ENCODE results near the gene ROBO2.
A peak's percentile ranks its signal among the peaks of the same experiment; 100 is the strongest.

The ROBO2 gene

GRCh38 chr3:77605308-77605707, 565.4 kb downstream of the ROBO2 start:
- in situ Hi-C loops (cut with HindIII; ENCODE audit: low pct_ligation_motif_present, low sequenced_read_pairs) = no loop called here
- H3K27ac ChIP-seq = no peak overlapping the region
- DNase-seq = no peak
- no peak for TF ChIP-seq CTCF (IDR thresholded peaks at IDR 0.05; ENCODE audit: low read depth, low read length, missing control alignments)
- H3K36me3 ChIP-seq (replicated peaks) = no peaks in the 10 kb centered on the region
- no peaks in the 10 kb centered on the region for H3K27me3 ChIP-seq (replicated peaks)
- H3K4me3 ChIP-seq (ENCODE audit: low read depth, low read length) = no peak overlapping the region

GRCh38 chr3:77605865-77606264, 566.0 kb downstream of the ROBO2 start:
- DNase-seq = no peak
- in situ Hi-C loops (cut with HindIII; ENCODE audit: low pct_ligation_motif_present, low sequenced_read_pairs) = no loop called here
- Histone ChIP-seq H3K4me3 (ENCODE audit: low read depth, low read length) (no peak overlapping the region), H3K36me3 (replicated peaks) (no peaks in the 10 kb centered on the region), H3K27ac (no peak overlapping the region), H3K27me3 (replicated peaks) (no peaks in the 10 kb centered on the region)
- TF ChIP-seq CTCF (IDR thresholded peaks at IDR 0.05; ENCODE audit: low read depth, low read length, missing control alignments) = no peak

GRCh38 chr3:77606372-77606771, 566.5 kb downstream of the ROBO2 start:
- in situ Hi-C loops (cut with HindIII; ENCODE audit: low pct_ligation_motif_present, low sequenced_read_pairs) = no loop called here

GRCh38 chr3:77618686-77619085, 578.8 kb downstream of the ROBO2 start:
- DNase-seq = no peak
- in situ Hi-C loops (cut with HindIII; ENCODE audit: low pct_ligation_motif_present, low sequenced_read_pairs) = no loop called here
- Histone ChIP-seq H3K27ac (no peak overlapping the region), H3K36me3 (replicated peaks) (no peaks in the 10 kb centered on the region), H3K4me3 (ENCODE audit: low read depth, low read length) (no peak overlapping the region), H3K27me3 (replicated peaks) (no peaks in the 10 kb centered on the region)
- no peak for TF ChIP-seq CTCF (IDR thresholded peaks at IDR 0.05; ENCODE audit: low read depth, low read length, missing control alignments)

More at GRCh38 chr3:77606372-77606771, 566.5 kb downstream of the ROBO2 start:
- no peak overlapping the region for H3K27ac ChIP-seq
- H3K27me3 ChIP-seq (replicated peaks) = no peaks in the 10 kb centered on the region
- no peak overlapping the region for H3K4me3 ChIP-seq (ENCODE audit: low read depth, low read length)
- no peak for TF ChIP-seq CTCF (IDR thresholded peaks at IDR 0.05; ENCODE audit: low read depth, low read length, missing control alignments)
- no peak for DNase-seq
- H3K36me3 ChIP-seq (replicated peaks) = no peaks in the 10 kb centered on the region

- Histone ChIP-seq H3K27me3 (replicated peaks) (no peaks in the 10 kb centered on the region), H3K27ac (no peak overlapping the region), H3K4me3 (ENCODE audit: low read depth, low read length) (no peak overlapping the region), H3K36me3 (replicated peaks) (no peaks in the 10 kb centered on the region)
- TF ChIP-seq CTCF (IDR thresholded peaks at IDR 0.05; ENCODE audit: low read depth, low read length, missing control alignments) = no peak
- in situ Hi-C loops (cut with HindIII; ENCODE audit: low pct_ligation_motif_present, low sequenced_read_pairs) = no loop called here
- DNase-seq = peak; percentile 17
Measured at GRCh38 chr3:77620009-77620408, 580.1 kb downstream of the ROBO2 start.

GRCh38 chr3:77623500-77623899, 583.6 kb downstream of the ROBO2 start:
- TF ChIP-seq CTCF (IDR thresholded peaks at IDR 0.05; ENCODE audit: low read depth, low read length, missing control alignments) = no peak
- no peak overlapping the region for H3K4me3 ChIP-seq (ENCODE audit: low read depth, low read length)
- no peak for DNase-seq
- H3K27me3 ChIP-seq (replicated peaks) = no peaks in the 10 kb centered on the region
- H3K27ac ChIP-seq = no peak overlapping the region
- in situ Hi-C loops (cut with HindIII; ENCODE audit: low pct_ligation_motif_present, low sequenced_read_pairs) = no loop called here
- H3K36me3 ChIP-seq (replicated peaks) = no peaks in the 10 kb centered on the region
